H1 (cell line): Measurements from ENCODE around the gene EDEM1. TPM values are rescaled to one million over a fixed set of nuclear protein-coding genes. Genes with fewer than 3 reads are reported as not detected.

Experiments
- CTCF ChIA-PET: fragments of 300-600 bp; sonication (Branson Sonifier 250); formaldehyde crosslinking; loops from one replicate; lab custom pipeline; 2021; ENCODE audit not compliant: partially characterized antibody; lab: Charles Lee
- POLR2A ChIA-PET: fragments of 300-600 bp; sonication (Branson Sonifier 250); formaldehyde crosslinking; loops from one replicate; lab custom pipeline; 2021; ENCODE audit warnings: inconsistent platforms; ENCODE audit not compliant: partially characterized antibody; lab: Charles Lee
- DNase-seq, 2 experiments: peaks; one replicate each; pipeline versions ENCODE4 v3.0.0 to v3.0.0-alpha.2; 2010 to 2022; ENCODE audit warnings: low spot score in 2 of 2, low read depth in 1 of 2, mixed read lengths in 1 of 2
- FAIRE-seq: peaks from 2 replicates; lab custom pipeline; 2011; peaks lifted over from hg19 to GRCh38; lab: Jason Lieb, UNC
- H2AFZ ChIP-seq: 2 replicates; pipeline ENCODE4 v1.8.1; 2012; ENCODE audit warnings: low read length, inconsistent platforms
- H2AK5ac ChIP-seq: 2 replicates; pipeline ENCODE4 v1.6.1; 2013; ENCODE audit warnings: low read depth, low read length
- H2BK120ac ChIP-seq: replicated peaks from 2 replicates; pipeline ENCODE3; 2013; ENCODE audit warnings: low read depth, low read length, inconsistent platforms
- H2BK12ac ChIP-seq: 2 replicates; pipeline ENCODE4 v1.6.1; 2013; ENCODE audit warnings: low read depth, low read length
- H2BK15ac ChIP-seq: 2 replicates; pipeline ENCODE4 v1.6.1; 2013; ENCODE audit warnings: low read length
- H2BK20ac ChIP-seq: 2 replicates; pipeline ENCODE4 v1.6.1; 2013; ENCODE audit warnings: low read length
- H2BK5ac ChIP-seq: 2 replicates; pipeline ENCODE4 v1.6.1; 2013; ENCODE audit warnings: low read depth, low read length
- H3K14ac ChIP-seq: 2 replicates; pipeline ENCODE4 v1.6.1; 2013; ENCODE audit warnings: inconsistent platforms; ENCODE audit not compliant: insufficient read length
- H3K18ac ChIP-seq: 2 replicates; pipeline ENCODE4 v1.6.1; 2013; ENCODE audit warnings: low read length; ENCODE audit errors: extremely low read depth
- H3K23ac ChIP-seq: 2 replicates; pipeline ENCODE4 v1.6.1; 2013; ENCODE audit warnings: inconsistent platforms; ENCODE audit not compliant: insufficient read length
- H3K23me2 ChIP-seq: 2 replicates; pipeline ENCODE4 v1.6.1; 2013; ENCODE audit warnings: low read depth, low read length
- H3K27ac ChIP-seq: 2 replicates; pipeline ENCODE4 v1.6.1; 2011; ENCODE audit warnings: low read depth, low read length, inconsistent platforms
- H3K27me3 ChIP-seq, 4 experiments: replicated peaks in 1 of 4; 1 replicate in 1 of 4; 2 replicates in 3 of 4; pipeline versions ENCODE4 v1.6.1 to v1.8.1; 2011 to 2013; ENCODE audit warnings: low read length in 3 of 4, mild to moderate bottlenecking in 3 of 4, inconsistent platforms in 2 of 4, mixed read lengths in 2 of 4, moderate library complexity in 1 of 4; ENCODE audit not compliant: control insufficient read depth in 3 of 4, insufficient read depth in 3 of 4; ENCODE audit errors: extremely low read depth in 1 of 4
- H3K36me3 ChIP-seq, 4 experiments: 2 replicates each; pipeline versions ENCODE4 v1.6.1 to v1.8.1; 2011 to 2013; ENCODE audit warnings: mild to moderate bottlenecking in 4 of 4, low read length in 3 of 4, moderate library complexity in 2 of 4, control low read depth in 1 of 4, inconsistent platforms in 1 of 4; ENCODE audit not compliant: insufficient read depth in 4 of 4, control insufficient read depth in 2 of 4
- H3K4ac ChIP-seq: replicated peaks from 2 replicates; pipeline ENCODE3; 2013; ENCODE audit warnings: low read length, low read depth, mixed read lengths, inconsistent platforms; ENCODE audit not compliant: insufficient read length
- H3K4me1 ChIP-seq, 4 experiments: replicated peaks in 1 of 4; 1 replicate in 1 of 4; 2 replicates in 3 of 4; pipeline versions ENCODE4 v1.6.1 to v1.8.1; 2011 to 2013; ENCODE audit warnings: low read length in 3 of 4, inconsistent platforms in 2 of 4, mixed read lengths in 1 of 4; ENCODE audit not compliant: insufficient read depth in 4 of 4, control insufficient read depth in 3 of 4
- H3K4me2 ChIP-seq, 2 experiments: 2 replicates each; pipeline versions ENCODE4 v1.6.1 to v1.8.1; 2011 to 2013; ENCODE audit warnings: low read depth in 2 of 2, low read length in 2 of 2, control low read depth in 1 of 2, inconsistent platforms in 1 of 2, mild to moderate bottlenecking in 1 of 2; ENCODE audit not compliant: insufficient read depth in 1 of 2
- H3K4me3 ChIP-seq, 4 experiments: fragments of 200-600, 300-600 bp in 1 of 4; sonication (generic), shearing (Covaris generic), sonication (Bioruptor Twin) in 1 of 4; 2 replicates each; pipeline versions ENCODE4 v1.5.1 to v1.8.1; 2011 to 2016; ENCODE audit warnings: low read length in 4 of 4, low read depth in 3 of 4, control low read depth in 2 of 4, inconsistent platforms in 2 of 4, mild to moderate bottlenecking in 2 of 4, mixed read lengths in 1 of 4, moderate library complexity in 1 of 4; ENCODE audit not compliant: insufficient read depth in 2 of 4; ENCODE audit errors: extremely low read depth in 1 of 4
- H3K56ac ChIP-seq: replicated peaks from 2 replicates; pipeline ENCODE3; 2013; ENCODE audit warnings: low read depth, mild to moderate bottlenecking, mixed read lengths, low read length, inconsistent platforms; ENCODE audit not compliant: insufficient read length
- H3K79me1 ChIP-seq: 2 replicates; pipeline ENCODE4 v1.6.1; 2013; ENCODE audit warnings: low read depth, low read length, control low read depth
- H3K79me2 ChIP-seq, 2 experiments: 2 replicates each; pipeline versions ENCODE4 v1.6.1 to v1.8.1; 2012 to 2013; ENCODE audit warnings: low read length in 2 of 2, mild to moderate bottlenecking in 2 of 2, inconsistent platforms in 1 of 2; ENCODE audit not compliant: insufficient read depth in 2 of 2, control insufficient read depth in 1 of 2
- H3K9ac ChIP-seq, 4 experiments: replicated peaks in 1 of 4; 1 replicate in 1 of 4; 2 replicates in 3 of 4; pipeline versions ENCODE4 v1.6.1 to v1.8.1; 2011 to 2013; ENCODE audit warnings: low read depth in 3 of 4, low read length in 3 of 4, control low read depth in 2 of 4, mild to moderate bottlenecking in 2 of 4, moderate library complexity in 2 of 4, inconsistent platforms in 1 of 4; ENCODE audit errors: extremely low read depth in 1 of 4
- H3K9me3 ChIP-seq, 2 experiments: 2 replicates each; pipeline versions ENCODE4 v1.6.1 to v1.8.1; 2012 to 2013; ENCODE audit warnings: mild to moderate bottlenecking in 2 of 2, moderate library complexity in 2 of 2, control low read depth in 1 of 2, inconsistent platforms in 1 of 2, low read depth in 1 of 2, low read length in 1 of 2, mixed read lengths in 1 of 2; ENCODE audit not compliant: insufficient read depth in 2 of 2
- H4K20me1 ChIP-seq, 2 experiments: replicated peaks in 1 of 2; 2 replicates each; pipeline versions ENCODE3 to v1.8.1; 2011 to 2013; ENCODE audit warnings: inconsistent platforms in 2 of 2, low read length in 2 of 2, mild to moderate bottlenecking in 1 of 2; ENCODE audit not compliant: insufficient read depth in 2 of 2, control insufficient read depth in 1 of 2
- H4K5ac ChIP-seq: 2 replicates; pipeline ENCODE4 v1.6.1; 2013; ENCODE audit warnings: low read length, low read depth, mixed read lengths, inconsistent platforms; ENCODE audit not compliant: insufficient read length
- H4K8ac ChIP-seq: 2 replicates; pipeline ENCODE4 v1.8.0; 2013; ENCODE audit warnings: mild to moderate bottlenecking, moderate library complexity, low read length, inconsistent platforms; ENCODE audit not compliant: insufficient read depth; ENCODE audit errors: extremely low read depth
- H4K91ac ChIP-seq: replicated peaks from 2 replicates; pipeline ENCODE3; 2013; ENCODE audit warnings: low read length, mixed read lengths, inconsistent platforms; ENCODE audit not compliant: insufficient read length
- ATF2 ChIP-seq: IDR thresholded peaks from 2 replicates; pipeline ENCODE4 v1.6.1; 2012; ENCODE audit warnings: low read length, inconsistent platforms
- BACH1 ChIP-seq: IDR thresholded peaks from 2 replicates; pipeline ENCODE4 v1.6.1; 2012; ENCODE audit warnings: low read length, improper control_type of control experiment
- EP300 ChIP-seq, 2 experiments: IDR thresholded peaks; 1 replicate in 1 of 2; 2 replicates in 1 of 2; pipeline ENCODE4 v1.6.1; 2011 to 2012; ENCODE audit warnings: low read depth in 2 of 2, low read length in 2 of 2, mild to moderate bottlenecking in 2 of 2, borderline replicate concordance in 1 of 2, inconsistent platforms in 1 of 2, moderate library complexity in 1 of 2
- GTF2F1 ChIP-seq: IDR thresholded peaks from 2 replicates; pipeline ENCODE4 v1.6.1; 2012; ENCODE audit warnings: low read depth, low read length, improper control_type of control experiment, borderline replicate concordance
- RXRA ChIP-seq: IDR thresholded peaks from 2 replicates; pipeline ENCODE4 v1.6.1; 2011; ENCODE audit warnings: low read depth, mild to moderate bottlenecking, low read length, moderate library complexity; ENCODE audit not compliant: insufficient read depth
- USF2 ChIP-seq: IDR thresholded peaks from 2 replicates; pipeline ENCODE4 v1.6.1; 2011; ENCODE audit warnings: low read length, improper control_type of control experiment
- WGBS, 2 experiments: shearing (Covaris generic) in 1 of 2; methylation state at CpG; one replicate each; pipeline versions ENCODE4 v1.1.6 to v1.1.7; 2013 to 2015; ENCODE audit warnings: low lambda C conversion rate in 2 of 2, mixed read lengths in 2 of 2, inconsistent platforms in 1 of 2, low coverage in 1 of 2, missing lambda C conversion rate in 1 of 2; ENCODE audit not compliant: insufficient replicate concordance in 2 of 2, insufficient coverage in 1 of 2, insufficient read length in 1 of 2; ENCODE audit errors: extremely low coverage in 1 of 2, missing lambda C conversion rate in 1 of 2; 5-methylcytosine and 5-hydroxymethylcytosine counted together
- polyA plus RNA-seq, 7 experiments: library from polyadenylated mRNA; depleted of rRNA in 3 of 7; stranded (reverse) in 5 of 7; unstranded in 2 of 7; fragments of >200 nt in 5 of 7; fragments of 200-250 nt in 2 of 7; gene quantifications; 1 replicate in 5 of 7; 2 replicates in 1 of 7; 4 replicates in 1 of 7; pipeline versions ENCODE4 v1.2.1 to v1.2.3, GENCODE V29; 2011 to 2013; ENCODE audit warnings: missing spikeins in 2 of 7, mixed read lengths in 2 of 7
- total RNA-seq: library from RNA; stranded (reverse); fragmentation: NEBNext Ultra II Directional; extraction: Animal tissue kit (Norgen Biotek cat#: 25700); gene quantifications from 2 replicates; pipeline ENCODE4 v1.2.1, GENCODE V29; 2021

Gene EDEM1
- total and polyA plus RNA-seq, 2 of the 8 experiments (the other 6 are each of a cell fraction or from before 2014, with no cell fraction given) = 4.8 to 16.4 TPM

- H2BK5ac ChIP-seq = no peak overlapping the region
- WGBS, 2 experiments = 89% methylated on average over 4 of the region's 4 CpGs; no CpG with 5 or more reads in 1 of the 2 experiments
Measured at GRCh38 chr3:5262507-5262906, 75.0 kb downstream of the EDEM1 start.

More at GRCh38 chr3:5262507-5262906, 75.0 kb downstream of the EDEM1 start:
- Histone ChIP-seq H3K9ac (no peak overlapping the region), H2BK12ac (no peak overlapping the region), H3K18ac (no peak overlapping the region), H4K5ac (no peak overlapping the region), H2BK120ac (no peak overlapping the region), H3K79me1 (no peaks in the 10 kb centered on the region), H3K56ac (no peak overlapping the region), H4K8ac (no peak overlapping the region), H3K36me3 (no peaks in the 10 kb centered on the region), H3K27ac (no peak overlapping the region), H2BK15ac (no peak overlapping the region), H3K14ac (no peak overlapping the region), H3K4me2 (no peak overlapping the region), H3K4ac (no peak overlapping the region), H3K4me1 (no peaks in the 10 kb centered on the region), H2AFZ (no peak overlapping the region), H3K9me3 (no peaks in the 10 kb centered on the region), H3K79me2 (no peaks in the 10 kb centered on the region), H3K23me2 (no peaks in the 10 kb centered on the region), H3K27me3 (no peaks in the 10 kb centered on the region), H3K4me3 (no peak overlapping the region), H2AK5ac (no peak overlapping the region), H3K23ac (no peak overlapping the region), H4K91ac (no peak overlapping the region), H2BK20ac (no peak overlapping the region), H4K20me1 (no peaks in the 10 kb centered on the region)
- ChIA-PET CTCF (interaction anchor here (0.6 kb wide), 1 partner anchor 15 kb away, joined by 5 read pairs; no protein-coding TSS in a partner anchor), POLR2A (no interaction called here)
- FAIRE-seq (no peak), DNase-seq (no peak)
- TF ChIP-seq EP300 (IDR thresholded peaks at IDR 0.05; ENCODE audit: borderline replicate concordance in 1 of 2, low read depth in 2 of 2, low read length in 2 of 2) (no peak), GTF2F1 (no peak), RXRA (no peak), USF2 (no peak), BACH1 (no peak), ATF2 (no peak)
